ENCODE results near the gene UBR1. TPM values are rescaled to one million over a fixed set of nuclear protein-coding genes. Genes with fewer than 3 reads are reported as not detected.

The UBR1 gene
- total RNA-seq, 3 donors from 2014 or later = 33.0 to 52.5 (median 48.5) TPM

- TF ChIP-seq POLR2AphosphoS5 (IDR thresholded peaks at IDR 0.05) (no peak), POLR2A (IDR thresholded peaks at IDR 0.05) (no peak), CTCF (IDR thresholded peaks at IDR 0.05) (no peak)
- H3K36me3 ChIP-seq = no peaks in the 10 kb centered on the region
- H3K9me3 ChIP-seq = no peaks in the 10 kb centered on the region
- H3K4me1 ChIP-seq = peaks cover 0 to 5% of the 10 kb centered on the region in 2 donors
- no peak overlapping the region for H3K27ac ChIP-seq
- H3K27me3 ChIP-seq = no peaks in the 10 kb centered on the region
- intact Hi-C loops (cut with DNase I; ENCODE audit: low total_unique reads) = loop anchor here (5.0 kb wide), 1 partner anchor 235 kb away; no protein-coding TSS in a partner anchor
- no peak overlapping the region for H3K4me3 ChIP-seq
- DNase-seq (ENCODE audit: low spot score in 2 of 2) = no peak
Measured at GRCh38 chr15:43107751-43108150, 1.9 kb upstream of the UBR1 start.

GRCh38 chr15:43106486-43106829 is 620 bp upstream of the UBR1 start:
- H3K27ac ChIP-seq = peak overlapping the region; percentile 90 to 93
- TF ChIP-seq POLR2A (IDR thresholded peaks at IDR 0.05) (no peak), CTCF (IDR thresholded peaks at IDR 0.05) (no peak), POLR2AphosphoS5 (IDR thresholded peaks at IDR 0.05) (no peak)
- H3K4me3 ChIP-seq = peak overlapping the region; percentile 62 to 84 (median 79)
- intact Hi-C loops (cut with DNase I; ENCODE audit: low total_unique reads) = loop anchor here (5.0 kb wide), 1 partner anchor 234 kb away; no protein-coding TSS in a partner anchor
- H3K36me3 ChIP-seq = no peaks in the 10 kb centered on the region
- DNase-seq (ENCODE audit: low spot score in 2 of 2) = no peak
- no peaks in the 10 kb centered on the region for H3K27me3 ChIP-seq
- H3K9me3 ChIP-seq = no peaks in the 10 kb centered on the region
- H3K4me1 ChIP-seq = peaks cover 0 to 5% of the 10 kb centered on the region in 2 donors

GRCh38 chr15:43105077-43105736 is 631 bp downstream of the UBR1 start:
- no peaks in the 10 kb centered on the region for H3K9me3 ChIP-seq
- no peak for DNase-seq (ENCODE audit: low spot score in 2 of 2)
- H3K36me3 ChIP-seq = no peaks in the 10 kb centered on the region
- H3K4me3 ChIP-seq = peak overlapping the region; percentile 62 to 84 (median 79)
- H3K27ac ChIP-seq = peak overlapping the region; percentile 90 to 93
- peaks cover 0 to 5% of the 10 kb centered on the region in 2 donors for H3K4me1 ChIP-seq
- intact Hi-C loops (cut with DNase I; ENCODE audit: low total_unique reads) = loop anchor here (5.0 kb wide), 1 partner anchor 233 kb away; no protein-coding TSS in a partner anchor
- TF ChIP-seq CTCF (IDR thresholded peaks at IDR 0.05) = no peak
- no peak for TF ChIP-seq POLR2A (IDR thresholded peaks at IDR 0.05)
- no peak for TF ChIP-seq POLR2AphosphoS5 (IDR thresholded peaks at IDR 0.05)
- no peaks in the 10 kb centered on the region for H3K27me3 ChIP-seq

GRCh38 chr15:43104426-43104825 is 1.4 kb downstream of the UBR1 start:
- Histone ChIP-seq H3K27ac (peak overlapping the region; percentile 60 to 93), H3K4me1 (peaks cover 0 to 5% of the 10 kb centered on the region in 2 donors), H3K9me3 (no peaks in the 10 kb centered on the region), H3K4me3 (peak overlapping the region in 2 of 3 donors; percentile 79 to 84), H3K27me3 (no peaks in the 10 kb centered on the region), H3K36me3 (no peaks in the 10 kb centered on the region)
- no peak for DNase-seq (ENCODE audit: low spot score in 2 of 2)
- intact Hi-C loops (cut with DNase I; ENCODE audit: low total_unique reads) = no loop called here
- no peak for TF ChIP-seq POLR2AphosphoS5 (IDR thresholded peaks at IDR 0.05)
- no peak for TF ChIP-seq POLR2A (IDR thresholded peaks at IDR 0.05)
- no peak for TF ChIP-seq CTCF (IDR thresholded peaks at IDR 0.05)

- Histone ChIP-seq H3K4me1 (peaks cover 0 to 5% of the 10 kb centered on the region in 2 donors), H3K27me3 (no peaks in the 10 kb centered on the region), H3K9me3 (no peaks in the 10 kb centered on the region), H3K4me3 (peak overlapping the region in 1 of 3 donors; percentile 20), H3K27ac (peak overlapping the region; percentile 60 to 93), H3K36me3 (no peaks in the 10 kb centered on the region)
- DNase-seq (ENCODE audit: low spot score in 2 of 2) = no peak
- TF ChIP-seq POLR2A (IDR thresholded peaks at IDR 0.05) = no peak
- TF ChIP-seq POLR2AphosphoS5 (IDR thresholded peaks at IDR 0.05) = no peak
- TF ChIP-seq CTCF (IDR thresholded peaks at IDR 0.05) = no peak
- intact Hi-C loops (cut with DNase I; ENCODE audit: low total_unique reads) = no loop called here
Measured at GRCh38 chr15:43103907-43104306, 1.9 kb downstream of the UBR1 start.
